Aorta (tissue), 5 donors: ENCODE data around the gene KEL. TPM values are rescaled to one million over a fixed set of nuclear protein-coding genes. Genes with fewer than 3 reads are reported as not detected.

ENCODE experiments used
- ATAC-seq: fragments of 200-7000 bp; cut with Tn5 transposase; one replicate; pipeline ENCODE4 v1.9.1; 2022; ENCODE audit warnings: moderate library complexity; ENCODE audit not compliant: low FRiP score
- DNase-seq, 2 donors: peaks; one replicate each; pipeline ENCODE4 v3.0.0-alpha.2; 2020
- H3K27ac ChIP-seq, 2 donors: one replicate each; pipeline ENCODE4 v1.5.1; 2013; ENCODE audit warnings: low read length in 2 of 2, mild to moderate bottlenecking in 2 of 2, moderate library complexity in 2 of 2, control low read depth in 1 of 2, inconsistent platforms in 1 of 2, low read depth in 1 of 2
- H3K27me3 ChIP-seq, 2 donors: one replicate each; pipeline ENCODE4 v1.6.1; 2013; ENCODE audit warnings: control low read depth in 1 of 2, low read length in 1 of 2, mild to moderate bottlenecking in 1 of 2, moderate library complexity in 1 of 2; ENCODE audit not compliant: insufficient read depth in 2 of 2, control insufficient read depth in 1 of 2
- H3K36me3 ChIP-seq, 2 donors: one replicate each; pipeline ENCODE4 v1.6.1; 2013; ENCODE audit warnings: control low read depth in 1 of 2, low read length in 1 of 2, mild to moderate bottlenecking in 1 of 2; ENCODE audit not compliant: insufficient read depth in 2 of 2, control insufficient read depth in 1 of 2
- H3K4me1 ChIP-seq, 2 donors: one replicate each; pipeline ENCODE4 v1.6.1; 2013; ENCODE audit warnings: low read length in 2 of 2, control low read depth in 1 of 2, mild to moderate bottlenecking in 1 of 2, moderate library complexity in 1 of 2; ENCODE audit not compliant: insufficient read depth in 2 of 2, control insufficient read depth in 1 of 2
- H3K4me3 ChIP-seq, 2 donors: one replicate each; pipeline ENCODE4 v1.5.1; 2013; ENCODE audit warnings: low read length in 2 of 2, control low read depth in 1 of 2, mild to moderate bottlenecking in 1 of 2
- H3K9me3 ChIP-seq: one replicate; pipeline ENCODE4 v1.6.1; 2013; ENCODE audit warnings: mild to moderate bottlenecking, low read length; ENCODE audit not compliant: control insufficient read depth
- WGBS, 2 donors: extraction: QIAGEN DNeasy Blood & Tissue Kit; methylation state at CpG; one replicate each; pipeline ENCODE4 v1.1.7; 2013; 5-methylcytosine and 5-hydroxymethylcytosine counted together
- intact Hi-C, 2 donors: fragments of 100-400 bp; cut with DNase I; formaldehyde crosslinking; loops; one replicate each; pipeline versions ENCODE4 v1.14.2 to v1.15.0; 2022
- polyA plus RNA-seq, 2 donors: library from polyadenylated mRNA; stranded (reverse); fragments of 200-250 nt; gene quantifications; one replicate each; pipeline ENCODE4 v1.2.3, GENCODE V29; 2013
- total RNA-seq, 2 donors: library from RNA; stranded (reverse); fragmentation: NEBNext Ultra II Directional; extraction: Animal tissue kit (Norgen Biotek cat#: 25700); gene quantifications; one replicate each; pipeline ENCODE4 v1.2.1, GENCODE V29; 2021
- donor health status: healthy with polysubstance abuse.
- donor health status: Bipolar disorder and iron deficiency.
- donor health status: DM: no; HTN: no; CAD: no.
- donor health status: DM: no; HTN: no; CAD: no.
- donor health status: DM: yes; HTN: yes; CAD: no.

The KEL gene
- total and polyA plus RNA-seq, 4 donors: 0.15 to 1.4 (median 0.49) TPM; not detected in 1

DNA sequence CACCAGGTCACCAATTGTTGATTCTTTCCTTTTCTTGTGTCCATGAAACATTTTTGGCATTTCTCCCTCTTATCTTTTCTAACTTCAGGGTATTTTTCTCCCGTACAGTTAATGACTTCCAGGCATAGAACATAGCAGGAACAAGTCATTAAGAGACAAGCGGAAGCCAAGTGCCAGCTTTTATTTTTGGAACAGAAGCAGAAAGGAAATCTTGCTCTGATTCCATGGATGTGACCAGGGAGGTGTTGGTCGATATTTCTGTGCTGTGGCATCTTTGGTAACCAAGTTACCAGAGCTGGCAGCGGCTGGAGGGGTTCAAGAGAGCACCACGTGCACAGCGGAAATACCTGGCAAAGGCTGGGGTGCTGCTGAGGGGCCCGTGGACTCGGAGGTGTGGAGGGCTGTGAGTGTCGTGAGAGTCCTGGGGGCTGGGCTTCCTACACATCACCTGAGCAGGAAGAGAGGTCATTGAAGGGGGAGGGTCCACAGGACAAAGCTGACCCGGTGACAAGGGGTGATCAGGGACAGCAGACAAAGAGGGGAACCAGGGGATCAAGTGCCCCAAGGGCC lies 21.1 kb downstream of the KEL start:
- ATAC-seq (no peak), DNase-seq (no peak)
- H3K9me3 ChIP-seq: no peaks in the 10 kb centered on the region
- H3K27ac ChIP-seq: no peak overlapping the region
- H3K27me3 ChIP-seq: no peaks in the 10 kb centered on the region
- intact Hi-C loops: no loop called here
- no peaks in the 10 kb centered on the region for H3K4me1 ChIP-seq
- no peak overlapping the region for H3K4me3 ChIP-seq
- H3K36me3 ChIP-seq: no peaks in the 10 kb centered on the region
- WGBS, 2 donors: 55 to 61% methylated on average over 10 of the region's 10 CpGs

DNA sequence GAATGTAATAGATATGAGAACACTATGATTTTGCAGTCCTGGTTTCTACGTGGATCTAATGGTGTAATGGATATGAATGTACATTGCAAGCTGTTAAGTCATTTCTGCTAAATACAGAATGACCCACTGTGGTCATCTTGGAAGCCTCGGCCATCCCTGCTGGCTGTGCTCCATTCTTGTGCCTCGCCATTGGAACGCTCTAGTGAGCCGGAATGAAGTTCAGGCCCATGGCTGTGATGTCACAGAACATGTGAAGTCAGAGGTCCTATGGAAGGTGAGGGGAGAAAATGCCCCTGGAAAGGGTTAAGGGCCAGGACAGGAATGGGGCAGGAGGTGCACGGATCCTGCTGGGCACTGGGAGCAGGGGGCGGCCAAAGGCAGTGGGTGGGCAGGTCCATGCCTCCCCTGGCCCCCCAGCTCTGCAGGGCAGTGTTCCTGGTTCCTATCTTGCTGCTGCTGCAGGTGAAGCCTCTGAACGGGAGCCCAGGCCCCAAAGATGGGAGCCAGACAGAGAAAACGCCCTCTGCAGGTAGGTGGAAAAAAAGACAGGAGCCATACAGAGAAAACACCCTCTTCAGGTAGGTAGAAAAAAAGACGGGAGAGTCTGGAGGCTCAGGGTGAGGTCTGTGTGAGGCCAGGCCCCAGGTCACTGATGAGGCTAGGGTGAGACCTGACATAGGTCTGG lies 22.8 kb downstream of the KEL start, which contains the start of gene LLCFC1:
TSS of gene LLCFC1 (plus strand) at position 259 of the 685 bp plus-strand sequence. CDS start at position 397, 138 bp downstream.
- Histone ChIP-seq H3K9me3 (no peaks in the 10 kb centered on the region), H3K36me3 (no peaks in the 10 kb centered on the region), H3K4me1 (no peaks in the 10 kb centered on the region), H3K4me3 (no peak within 1 kb of the TSS), H3K27ac (no peak within 1 kb of the TSS), H3K27me3 (no peaks in the 10 kb centered on the region)
- WGBS, 2 donors: 57 to 67% methylated on average over 9 to 10 of the region's 10 CpGs
- ATAC-seq (no peak), DNase-seq (no peak)
- intact Hi-C loops: no loop called here

- no peak overlapping the region for H3K27ac ChIP-seq
- H3K4me3 ChIP-seq: no peak overlapping the region
- H3K4me1 ChIP-seq: no peaks in the 10 kb centered on the region
- no peak for DNase-seq
- intact Hi-C loops: no loop called here
- H3K27me3 ChIP-seq: no peaks in the 10 kb centered on the region
- H3K9me3 ChIP-seq: no peaks in the 10 kb centered on the region
- 95 to 97% methylated on average over 4 of the region's 4 CpGs for WGBS, 2 donors
- no peaks in the 10 kb centered on the region for H3K36me3 ChIP-seq
- no peak for ATAC-seq
Measured at GRCh38 chr7:142938611-142939010, 23.6 kb downstream of the KEL start.

DNA sequence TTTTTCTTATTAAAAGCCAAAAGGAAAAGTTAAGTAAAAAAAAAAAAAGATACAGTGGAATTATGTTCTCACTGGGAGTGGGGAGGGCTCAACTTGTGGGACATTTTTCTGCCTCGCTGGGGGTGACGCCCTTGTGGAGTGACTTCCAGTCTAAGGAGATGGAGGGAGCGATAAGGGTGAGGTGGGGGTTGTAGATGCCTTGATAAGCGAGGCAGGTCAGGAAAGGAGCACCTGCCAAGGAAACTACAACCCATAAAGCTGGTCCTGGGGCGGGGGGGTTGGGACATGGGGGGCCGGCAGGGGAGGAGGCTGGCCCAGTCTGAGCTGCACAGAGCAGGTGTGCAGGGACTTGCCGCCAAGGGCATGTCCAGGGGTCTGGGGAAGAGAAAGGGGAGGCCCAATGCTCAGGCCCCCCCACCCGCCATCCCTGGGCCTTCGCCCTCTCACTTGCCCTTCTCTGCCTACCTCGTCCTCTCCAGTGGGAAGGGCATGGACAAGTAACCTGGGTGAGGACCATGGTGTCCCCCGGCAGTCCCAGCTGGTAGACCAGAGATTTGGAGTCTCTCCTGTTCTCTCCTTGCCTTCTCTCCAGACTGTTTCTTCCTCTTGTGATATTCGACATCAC lies 26.1 kb downstream of the KEL start:
- Histone ChIP-seq H3K4me3 (no peak overlapping the region), H3K27me3 (no peaks in the 10 kb centered on the region), H3K27ac (no peak overlapping the region), H3K9me3 (no peaks in the 10 kb centered on the region), H3K4me1 (no peaks in the 10 kb centered on the region), H3K36me3 (no peaks in the 10 kb centered on the region)
- no peak for ATAC-seq
- WGBS, 2 donors: 86 to 88% methylated on average over 11 to 12 of the region's 12 CpGs
- intact Hi-C loops: no loop called here
- no peak for DNase-seq

- ATAC-seq (no peak), DNase-seq (no peak)
- intact Hi-C loops: no loop called here
- Histone ChIP-seq H3K9me3 (no peaks in the 10 kb centered on the region), H3K4me1 (no peaks in the 10 kb centered on the region), H3K36me3 (no peaks in the 10 kb centered on the region), H3K27me3 (no peaks in the 10 kb centered on the region), H3K27ac (no peak overlapping the region), H3K4me3 (no peak overlapping the region)
- 75 to 80% methylated on average over 12 of the region's 12 CpGs for WGBS, 2 donors
Measured at GRCh38 chr7:142934056-142934455, 28.1 kb downstream of the KEL start.

GRCh38 chr7:142933624-142934023 lies 28.5 kb downstream of the KEL start, which contains the start of gene TRPV5:
Gene TRPV5, minus strand, starts transcription at chr7:142933746. Its CDS starts 287 bp downstream, at chr7:142933459.
- ATAC-seq: no peak
- no peak for DNase-seq
- Histone ChIP-seq H3K36me3 (no peaks in the 10 kb centered on the region), H3K9me3 (no peaks in the 10 kb centered on the region), H3K4me3 (no peak within 1 kb of the TSS), H3K27ac (no peak within 1 kb of the TSS), H3K4me1 (no peaks in the 10 kb centered on the region), H3K27me3 (no peaks in the 10 kb centered on the region)
- 62 to 72% methylated on average over 4 of the region's 4 CpGs for WGBS, 2 donors
- intact Hi-C loops: no loop called here

DNA sequence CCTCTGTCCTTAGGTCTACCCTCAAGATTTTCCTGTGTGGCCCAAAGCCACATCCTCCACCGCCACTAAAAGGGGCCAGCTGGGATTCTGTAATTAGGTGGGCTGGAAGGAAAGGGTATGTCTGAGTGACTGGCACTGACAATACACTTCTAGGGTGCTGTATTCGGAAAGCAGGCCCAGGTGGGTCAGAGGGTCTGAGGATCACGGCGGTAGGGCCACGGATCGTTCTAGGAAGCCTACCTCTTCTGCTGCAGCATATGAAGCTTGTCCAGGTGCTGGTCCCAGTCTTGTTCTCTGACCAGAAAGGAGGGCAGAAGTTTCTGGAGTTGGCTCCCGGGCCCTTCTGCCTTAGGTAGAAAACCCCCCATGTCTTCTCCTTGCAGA lies 29.1 kb downstream of the KEL start:
- Histone ChIP-seq H3K27me3 (no peaks in the 10 kb centered on the region), H3K36me3 (no peaks in the 10 kb centered on the region), H3K4me1 (no peaks in the 10 kb centered on the region), H3K4me3 (no peak overlapping the region), H3K27ac (no peak overlapping the region), H3K9me3 (no peaks in the 10 kb centered on the region)
- 88 to 90% methylated on average over 7 of the region's 7 CpGs for WGBS, 2 donors
- intact Hi-C loops: no loop called here
- DNase-seq: no peak
- ATAC-seq: no peak

DNA sequence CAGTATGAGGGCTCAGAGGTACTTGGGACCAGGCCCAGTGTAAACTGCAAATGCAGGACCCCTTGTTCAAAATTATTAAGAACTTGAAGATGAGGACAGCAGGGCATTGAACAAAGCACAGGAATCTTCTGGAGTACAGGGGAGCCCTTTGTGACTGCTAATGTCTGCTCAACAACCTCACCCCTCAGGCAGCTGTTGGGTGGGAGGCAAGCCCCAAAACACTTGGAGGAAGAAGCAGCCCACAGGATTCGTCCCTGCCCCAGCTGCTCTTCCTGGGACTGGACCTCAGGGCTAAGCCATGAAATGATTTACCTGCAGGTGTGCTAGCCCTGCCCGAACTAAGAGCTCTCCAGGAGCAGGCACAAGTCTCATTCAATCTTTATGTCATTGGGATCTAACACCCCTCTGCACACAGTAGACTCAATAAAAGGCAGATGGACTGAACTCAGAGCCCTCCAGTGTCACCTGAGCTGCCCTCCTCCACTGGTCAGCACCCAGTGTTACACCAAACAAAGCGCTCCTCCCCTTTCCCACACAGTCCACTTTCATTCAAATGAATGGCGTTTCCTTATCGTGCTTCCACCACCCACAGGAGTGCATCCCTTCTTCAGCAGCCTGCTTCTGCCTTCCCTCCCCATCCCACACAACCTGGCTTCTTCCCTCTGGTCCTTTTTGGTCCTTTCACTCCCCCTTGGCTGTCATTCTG lies 29.6 kb downstream of the KEL start:
- no peak for ATAC-seq
- no peak overlapping the region for H3K4me3 ChIP-seq
- H3K36me3 ChIP-seq: no peaks in the 10 kb centered on the region
- H3K4me1 ChIP-seq: no peaks in the 10 kb centered on the region
- no peak for DNase-seq
- no peaks in the 10 kb centered on the region for H3K9me3 ChIP-seq
- H3K27ac ChIP-seq: no peak overlapping the region
- 50 to 58% methylated on average over 5 of the region's 5 CpGs for WGBS, 2 donors
- intact Hi-C loops: no loop called here
- no peaks in the 10 kb centered on the region for H3K27me3 ChIP-seq
